GM18867 (cell line): ENCODE data around the gene SIGLECL1.
"Not testable (repeated sequence)": the region's sequence is repeated elsewhere in the genome, so short reads cannot be mapped to it uniquely, and the experiment has no call there.

ENCODE experiments used
- ATAC-seq: cut with Tn5 transposase; IDR thresholded peaks from one replicate; pipeline ENCODE4 v1.9.1; 2021; ENCODE audit warnings: mild to moderate bottlenecking, moderate library complexity; ENCODE audit not compliant: unreplicated experiment

Gene SIGLECL1

GRCh38 chr19:51250786-51251467 is at the start of gene SIGLECL1:
Gene SIGLECL1, plus strand, starts transcription at chr19:51251080. Its CDS starts 12,993 bp downstream, at chr19:51264073.
- ATAC-seq: no peak

DNA sequence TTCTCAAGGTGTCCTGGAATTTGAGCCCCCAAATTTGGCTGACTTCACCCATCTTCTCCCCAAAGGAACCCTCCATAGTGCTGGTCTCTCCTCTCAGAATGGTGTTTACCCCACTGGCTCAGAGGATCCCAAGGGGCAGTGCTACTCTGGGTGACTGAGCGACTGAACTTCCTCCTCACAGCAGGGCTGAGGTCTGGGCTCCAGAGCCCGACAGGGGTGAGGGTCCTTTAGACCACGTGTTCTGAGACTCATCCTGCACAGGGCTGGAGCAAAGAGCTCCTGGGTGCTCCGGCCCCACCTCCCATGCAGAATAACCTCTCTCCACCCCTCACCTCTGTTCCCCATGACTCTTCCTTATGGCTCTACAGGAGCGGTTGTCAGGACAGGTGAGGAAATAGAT is 49.2 kb upstream of the SIGLECL1 start:
- no peak for ATAC-seq

- ATAC-seq: no peak
Observed at GRCh38 chr19:51203916-51204315, 47.0 kb upstream of the SIGLECL1 start.

GRCh38 chr19:51204321-51204720 is 46.6 kb upstream of the SIGLECL1 start:
- ATAC-seq: no peak

DNA sequence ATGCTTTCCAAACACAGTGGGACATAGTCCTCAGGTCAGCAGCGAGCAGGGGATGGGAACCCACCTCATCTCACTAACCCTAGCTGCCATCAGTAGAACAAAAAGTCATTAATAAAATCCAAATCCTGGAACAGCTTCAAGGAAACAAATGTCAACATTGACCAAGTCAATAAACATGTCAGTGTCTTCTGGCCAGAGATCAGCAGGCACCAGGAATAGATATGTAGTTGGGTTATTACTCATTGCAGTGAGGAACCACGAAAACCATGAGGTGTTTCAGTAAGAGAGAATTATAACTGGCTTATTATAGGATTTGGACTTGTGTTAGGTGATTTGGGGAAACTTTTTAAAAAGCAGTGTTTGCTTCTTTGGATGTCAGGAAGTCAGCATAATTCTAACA is 43.1 kb upstream of the SIGLECL1 start:
- ATAC-seq: no peak

DNA sequence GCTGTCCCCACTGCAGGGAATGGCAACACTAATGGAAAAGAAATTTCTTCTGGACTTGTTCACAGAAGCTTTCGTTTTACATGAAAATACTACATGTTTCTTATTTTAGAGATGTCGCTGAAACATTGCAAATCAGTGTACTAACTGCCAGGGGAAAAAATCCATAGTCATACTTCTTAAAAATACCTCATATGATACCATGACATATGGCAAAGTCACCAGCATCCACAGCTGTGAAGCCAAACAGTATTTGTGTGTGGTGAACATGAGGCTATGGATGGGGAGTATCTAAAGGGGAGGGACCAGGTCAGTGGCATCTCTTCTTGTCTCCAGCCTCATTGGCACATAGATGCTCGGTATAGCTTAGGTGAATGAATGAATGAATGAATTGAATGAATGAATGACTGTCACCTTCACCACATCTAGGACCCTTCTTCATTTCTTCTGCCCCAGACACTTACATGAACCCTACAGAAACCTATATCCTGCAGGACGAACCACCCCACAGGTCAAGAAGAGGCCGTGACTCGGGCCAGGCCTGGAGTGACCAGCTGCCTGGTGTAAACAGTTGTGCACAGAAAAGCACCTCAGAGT is 40.6 kb upstream of the SIGLECL1 start:
- ATAC-seq: no peak

DNA sequence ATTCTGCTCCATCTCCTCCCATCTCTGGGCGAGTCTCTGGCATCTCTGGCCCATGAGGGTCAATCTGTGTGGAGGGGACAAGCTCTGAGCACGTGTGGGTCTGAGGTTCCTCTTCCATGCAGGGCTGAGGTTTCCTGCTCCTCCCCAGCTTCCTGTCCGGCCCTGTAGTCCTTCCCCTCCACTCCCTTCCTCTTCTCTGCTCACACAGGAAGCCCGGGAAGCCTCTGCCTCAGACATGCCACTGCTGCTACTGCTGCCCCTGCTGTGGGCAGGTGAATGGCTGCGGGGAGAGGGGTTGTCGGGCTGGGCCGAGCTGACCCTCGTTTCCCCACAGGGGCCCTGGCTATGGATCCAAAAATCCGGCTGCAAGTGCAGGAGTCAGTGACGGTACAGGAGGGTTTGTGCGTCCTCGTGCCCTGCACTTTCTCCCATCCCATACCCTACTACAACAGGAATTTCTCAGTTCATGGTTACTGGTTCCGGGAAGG is 40.0 kb upstream of the SIGLECL1 start:
- ATAC-seq: not testable (repeated sequence)

GRCh38 chr19:51211833-51212232 is 39.0 kb upstream of the SIGLECL1 start:
- ATAC-seq: no peak

- ATAC-seq: no peak
Observed at GRCh38 chr19:51219307-51219706, 31.6 kb upstream of the SIGLECL1 start.

- ATAC-seq: no peak
Observed at GRCh38 chr19:51219971-51220370, 30.9 kb upstream of the SIGLECL1 start.

DNA sequence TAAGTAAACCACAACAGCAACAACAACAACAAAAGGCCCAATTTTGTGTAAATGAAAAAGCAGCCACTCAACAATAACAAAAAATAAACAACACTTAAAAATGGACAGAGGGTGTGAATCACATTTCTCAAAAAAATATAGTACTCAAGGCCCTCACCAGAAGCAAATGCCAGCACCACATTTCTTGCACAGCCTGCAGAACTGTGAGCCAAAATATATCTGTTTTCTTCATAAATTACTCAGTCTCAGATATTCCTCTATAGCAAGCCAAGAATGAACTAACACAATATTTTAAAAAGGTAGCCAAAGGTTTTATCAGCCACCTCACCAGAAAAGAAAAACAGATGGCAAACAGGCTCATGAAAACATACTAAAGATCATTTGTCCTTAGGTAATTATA is 29.9 kb upstream of the SIGLECL1 start:
- no peak for ATAC-seq

- no peak for ATAC-seq
Observed at GRCh38 chr19:51224163-51224641, 26.7 kb upstream of the SIGLECL1 start.

GRCh38 chr19:51224898-51225393 is 25.9 kb upstream of the SIGLECL1 start, which contains the start of gene CD33:
Gene CD33, plus strand, starts transcription at chr19:51225080. Its CDS starts 39 bp downstream, at chr19:51225119.
- ATAC-seq: not testable (repeated sequence)

GRCh38 chr19:51226067-51226466 is 24.8 kb upstream of the SIGLECL1 start:
- ATAC-seq: no peak

GRCh38 chr19:51227326-51227725 is 23.6 kb upstream of the SIGLECL1 start:
- no peak for ATAC-seq

DNA sequence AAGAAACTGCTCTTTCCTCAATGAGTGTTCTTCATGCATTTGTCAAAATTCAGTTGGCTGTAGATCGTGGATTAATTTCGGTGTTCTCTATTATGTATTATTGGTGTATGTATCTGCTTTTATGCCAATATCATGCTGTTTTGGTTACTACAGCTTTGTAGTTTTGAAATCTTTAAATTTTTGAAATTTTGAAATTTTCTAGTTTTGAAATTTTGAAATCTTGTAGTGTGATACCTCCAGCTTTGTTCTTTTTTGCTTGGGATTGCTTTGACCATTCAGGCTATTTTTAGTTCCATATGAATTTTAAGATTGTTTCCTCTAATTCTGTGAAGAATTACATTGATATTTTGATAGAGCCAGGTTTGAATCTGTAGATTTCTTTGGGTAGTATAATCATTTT is 22.9 kb upstream of the SIGLECL1 start:
- no peak for ATAC-seq

DNA sequence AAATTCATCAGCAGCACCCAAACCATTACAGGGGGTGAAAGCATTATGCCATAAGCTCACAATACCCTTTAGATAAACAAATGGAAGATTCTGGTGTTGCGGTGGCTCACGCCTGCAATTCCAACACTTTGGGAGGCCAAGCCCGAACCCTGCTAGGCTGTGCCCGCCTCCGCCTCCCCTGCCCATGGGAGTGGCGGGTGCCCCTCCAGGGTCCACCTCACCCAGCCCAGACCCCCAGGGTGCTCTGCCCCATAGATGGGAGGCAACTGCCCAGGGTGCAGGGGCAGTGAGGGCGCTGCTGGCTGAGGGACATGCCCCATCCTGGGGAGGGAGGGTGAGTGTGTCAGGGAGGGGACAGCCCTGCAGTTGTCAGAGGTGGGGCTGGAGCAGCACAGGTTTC is 10.0 kb upstream of the SIGLECL1 start:
- no peak for ATAC-seq

GRCh38 chr19:51242881-51243630 is 7.8 kb upstream of the SIGLECL1 start:
- no peak for ATAC-seq

DNA sequence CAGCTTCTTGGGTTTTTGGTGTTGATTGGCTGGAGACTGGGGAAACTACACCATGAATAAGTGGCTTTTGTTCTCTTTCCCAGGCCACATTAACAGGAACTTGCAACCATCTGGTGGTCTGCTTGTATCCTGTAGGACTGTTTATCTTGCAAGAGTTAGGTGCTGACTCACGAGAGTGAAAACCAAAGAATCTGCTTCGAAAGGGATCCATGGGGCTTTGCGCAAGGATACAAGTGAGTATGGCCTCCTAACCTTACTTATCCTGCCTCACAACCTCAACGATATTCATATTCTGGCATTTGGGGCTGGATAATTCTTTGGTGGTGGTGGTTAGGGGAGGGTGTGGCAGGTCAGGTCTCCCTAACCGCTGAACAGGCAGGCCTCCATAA is 4.7 kb upstream of the SIGLECL1 start:
- no peak for ATAC-seq

GRCh38 chr19:51247972-51248590 is 2.8 kb upstream of the SIGLECL1 start:
- ATAC-seq: no peak

GRCh38 chr19:51251468-51251820 is 564 bp downstream of the SIGLECL1 start:
- no peak for ATAC-seq
